ENCODE results near the gene CBLB. TPM values are rescaled to one million over a fixed set of nuclear protein-coding genes. Genes with fewer than 3 reads are reported as not detected.
A peak's percentile ranks its signal among the peaks of the same experiment; 100 is the strongest.

CBLB gene
- polyA plus RNA-seq, 4 donors: 8.8 to 29.8 (median 12.9) TPM

- Histone ChIP-seq H3K4me3 (ENCODE audit: low read depth in 1 of 3, low read length in 3 of 3) (no peak overlapping the region), H3K9me3 (ENCODE audit: control insufficient read depth in 2 of 2, insufficient read depth in 1 of 2, low read depth in 1 of 2, low read length in 1 of 2) (no peaks in the 10 kb centered on the region), H3K27ac (ENCODE audit: low read depth in 1 of 3, low read length in 2 of 3) (peak overlapping the region in 1 of 3 donors; percentile 20), H3K36me3 (ENCODE audit: control insufficient read depth in 3 of 3, insufficient read depth in 2 of 3, low read depth in 1 of 3, low read length in 3 of 3) (peaks cover 0 to 4% (median 3%) of the 10 kb centered on the region in 3 donors), H3K4me1 (ENCODE audit: control insufficient read depth in 3 of 3, insufficient read depth in 2 of 3, low read depth in 1 of 3, low read length in 2 of 3) (peaks cover 0 to 3% (median 2%) of the 10 kb centered on the region in 3 donors), H3K27me3 (ENCODE audit: control insufficient read depth in 3 of 3, insufficient read depth in 3 of 3, low read length in 3 of 3) (no peaks in the 10 kb centered on the region)
- FAIRE-seq: no peak
- DNase-seq: no peak
- 76 to 88% (median 82%) methylated on average over 2 of the region's 2 CpGs for WGBS, 3 donors
Measured at GRCh38 chr3:105847865-105848264, 20.9 kb downstream of the CBLB start.

- Histone ChIP-seq H3K36me3 (ENCODE audit: control insufficient read depth in 3 of 3, insufficient read depth in 2 of 3, low read depth in 1 of 3, low read length in 3 of 3) (peaks cover 0 to 5% (median under 1%) of the 10 kb centered on the region in 3 donors), H3K27me3 (ENCODE audit: control insufficient read depth in 3 of 3, insufficient read depth in 3 of 3, low read length in 3 of 3) (no peaks in the 10 kb centered on the region), H3K27ac (ENCODE audit: low read depth in 1 of 3, low read length in 2 of 3) (no peak overlapping the region), H3K4me1 (ENCODE audit: control insufficient read depth in 3 of 3, insufficient read depth in 2 of 3, low read depth in 1 of 3, low read length in 2 of 3) (peaks cover 0 to 3% (median 2%) of the 10 kb centered on the region in 3 donors), H3K4me3 (ENCODE audit: low read depth in 1 of 3, low read length in 3 of 3) (no peak overlapping the region), H3K9me3 (ENCODE audit: control insufficient read depth in 2 of 2, insufficient read depth in 1 of 2, low read depth in 1 of 2, low read length in 1 of 2) (no peaks in the 10 kb centered on the region)
- WGBS, 3 donors: 71 to 93% (median 93%) methylated on average over 1 of the region's 1 CpG
- no peak for DNase-seq
- no peak for FAIRE-seq
Measured at GRCh38 chr3:105847452-105847851, 21.4 kb downstream of the CBLB start.

- FAIRE-seq: no peak
- no peak overlapping the region for H3K27ac ChIP-seq (ENCODE audit: low read depth in 1 of 3, low read length in 2 of 3)
Measured at GRCh38 chr3:105846809-105847208, 22.0 kb downstream of the CBLB start.

GRCh38 chr3:105845488-105845887 lies 23.3 kb downstream of the CBLB start:
- WGBS, 3 donors: 3 to 23% (median 16%) methylated on average over 1 of the region's 1 CpG
- DNase-seq (no peak), FAIRE-seq (no peak)
- Histone ChIP-seq H3K27me3 (ENCODE audit: control insufficient read depth in 3 of 3, insufficient read depth in 3 of 3, low read length in 3 of 3) (no peaks in the 10 kb centered on the region), H3K4me1 (ENCODE audit: control insufficient read depth in 3 of 3, insufficient read depth in 2 of 3, low read depth in 1 of 3, low read length in 2 of 3) (peaks cover 0 to 3% (median 0%) of the 10 kb centered on the region in 3 donors), H3K9me3 (ENCODE audit: control insufficient read depth in 2 of 2, insufficient read depth in 1 of 2, low read depth in 1 of 2, low read length in 1 of 2) (no peaks in the 10 kb centered on the region), H3K36me3 (ENCODE audit: control insufficient read depth in 3 of 3, insufficient read depth in 2 of 3, low read depth in 1 of 3, low read length in 3 of 3) (peaks cover 0 to 7% (median 0%) of the 10 kb centered on the region in 3 donors), H3K4me3 (ENCODE audit: low read depth in 1 of 3, low read length in 3 of 3) (no peak overlapping the region), H3K27ac (ENCODE audit: low read depth in 1 of 3, low read length in 2 of 3) (no peak overlapping the region)

More at GRCh38 chr3:105846809-105847208, 22.0 kb downstream of the CBLB start:
- Histone ChIP-seq H3K4me3 (ENCODE audit: low read depth in 1 of 3, low read length in 3 of 3) (no peak overlapping the region), H3K4me1 (ENCODE audit: control insufficient read depth in 3 of 3, insufficient read depth in 2 of 3, low read depth in 1 of 3, low read length in 2 of 3) (peaks cover 0 to 3% (median 0%) of the 10 kb centered on the region in 3 donors), H3K36me3 (ENCODE audit: control insufficient read depth in 3 of 3, insufficient read depth in 2 of 3, low read depth in 1 of 3, low read length in 3 of 3) (peaks cover 0 to 10% (median 0%) of the 10 kb centered on the region in 3 donors), H3K27me3 (ENCODE audit: control insufficient read depth in 3 of 3, insufficient read depth in 3 of 3, low read length in 3 of 3) (no peaks in the 10 kb centered on the region), H3K9me3 (ENCODE audit: control insufficient read depth in 2 of 2, insufficient read depth in 1 of 2, low read depth in 1 of 2, low read length in 1 of 2) (no peaks in the 10 kb centered on the region)
- DNase-seq: no peak
- WGBS, 3 donors: 30 to 42% (median 32%) methylated on average over 1 of the region's 1 CpG

- H3K9me3 ChIP-seq (ENCODE audit: control insufficient read depth in 2 of 2, insufficient read depth in 1 of 2, low read depth in 1 of 2, low read length in 1 of 2): no peaks in the 10 kb centered on the region
- H3K36me3 ChIP-seq (ENCODE audit: control insufficient read depth in 3 of 3, insufficient read depth in 2 of 3, low read depth in 1 of 3, low read length in 3 of 3): peaks cover 0 to 7% (median 0%) of the 10 kb centered on the region in 3 donors
- DNase-seq (no peak), FAIRE-seq (no peak)
- H3K4me3 ChIP-seq (ENCODE audit: low read depth in 1 of 3, low read length in 3 of 3): no peak overlapping the region
- no peak overlapping the region for H3K27ac ChIP-seq (ENCODE audit: low read depth in 1 of 3, low read length in 2 of 3)
- no peaks in the 10 kb centered on the region for H3K27me3 ChIP-seq (ENCODE audit: control insufficient read depth in 3 of 3, insufficient read depth in 3 of 3, low read length in 3 of 3)
- peaks cover 0 to 3% (median 0%) of the 10 kb centered on the region in 3 donors for H3K4me1 ChIP-seq (ENCODE audit: control insufficient read depth in 3 of 3, insufficient read depth in 2 of 3, low read depth in 1 of 3, low read length in 2 of 3)
Measured at GRCh38 chr3:105844704-105845103, 24.1 kb downstream of the CBLB start.

- H3K4me1 ChIP-seq (ENCODE audit: control insufficient read depth in 3 of 3, insufficient read depth in 2 of 3, low read depth in 1 of 3, low read length in 2 of 3): peaks cover 0 to 3% (median 0%) of the 10 kb centered on the region in 3 donors
- no peak for FAIRE-seq
- H3K27ac ChIP-seq (ENCODE audit: low read depth in 1 of 3, low read length in 2 of 3): no peak overlapping the region
- no peaks in the 10 kb centered on the region for H3K9me3 ChIP-seq (ENCODE audit: control insufficient read depth in 2 of 2, insufficient read depth in 1 of 2, low read depth in 1 of 2, low read length in 1 of 2)
- WGBS, 3 donors: 79 to 86% (median 82%) methylated on average over 6 of the region's 6 CpGs
- no peak for DNase-seq
- peaks cover 0 to 8% (median 0%) of the 10 kb centered on the region in 3 donors for H3K36me3 ChIP-seq (ENCODE audit: control insufficient read depth in 3 of 3, insufficient read depth in 2 of 3, low read depth in 1 of 3, low read length in 3 of 3)
- H3K27me3 ChIP-seq (ENCODE audit: control insufficient read depth in 3 of 3, insufficient read depth in 3 of 3, low read length in 3 of 3): no peaks in the 10 kb centered on the region
- no peak overlapping the region for H3K4me3 ChIP-seq (ENCODE audit: low read depth in 1 of 3, low read length in 3 of 3)
Measured at GRCh38 chr3:105843994-105844393, 24.8 kb downstream of the CBLB start.

GRCh38 chr3:105842943-105843342 lies 25.9 kb downstream of the CBLB start:
- Histone ChIP-seq H3K9me3 (ENCODE audit: control insufficient read depth in 2 of 2, insufficient read depth in 1 of 2, low read depth in 1 of 2, low read length in 1 of 2) (no peaks in the 10 kb centered on the region), H3K27me3 (ENCODE audit: control insufficient read depth in 3 of 3, insufficient read depth in 3 of 3, low read length in 3 of 3) (no peaks in the 10 kb centered on the region), H3K4me3 (ENCODE audit: low read depth in 1 of 3, low read length in 3 of 3) (no peak overlapping the region), H3K4me1 (ENCODE audit: control insufficient read depth in 3 of 3, insufficient read depth in 2 of 3, low read depth in 1 of 3, low read length in 2 of 3) (peaks cover 0 to 3% (median 0%) of the 10 kb centered on the region in 3 donors), H3K27ac (ENCODE audit: low read depth in 1 of 3, low read length in 2 of 3) (no peak overlapping the region), H3K36me3 (ENCODE audit: control insufficient read depth in 3 of 3, insufficient read depth in 2 of 3, low read depth in 1 of 3, low read length in 3 of 3) (peaks cover 0 to 8% (median 4%) of the 10 kb centered on the region in 3 donors)
- FAIRE-seq: no peak
- DNase-seq: no peak
- WGBS, 3 donors: 69 to 85% (median 80%) methylated on average over 2 of the region's 2 CpGs

DNA sequence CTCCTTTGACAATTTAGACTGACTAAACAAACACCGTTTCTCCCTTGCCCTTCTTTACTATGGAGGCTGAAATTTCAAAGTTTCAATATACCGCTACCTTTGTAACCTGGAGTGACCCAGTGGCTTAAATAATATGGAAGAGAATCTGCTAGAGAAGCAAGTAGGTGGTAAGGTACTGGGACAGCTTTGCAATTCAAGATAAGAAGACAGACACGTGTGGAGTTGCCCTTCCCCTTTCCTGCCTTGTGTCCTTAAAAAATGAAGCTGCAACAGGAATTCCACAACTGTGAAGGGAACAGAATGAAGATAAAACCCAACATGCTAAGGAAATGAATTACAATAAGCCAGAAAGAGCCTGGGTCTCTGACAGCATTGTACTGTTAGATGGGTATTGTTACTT lies 26.4 kb downstream of the CBLB start:
- Histone ChIP-seq H3K9me3 (ENCODE audit: control insufficient read depth in 2 of 2, insufficient read depth in 1 of 2, low read depth in 1 of 2, low read length in 1 of 2) (no peaks in the 10 kb centered on the region), H3K27me3 (ENCODE audit: control insufficient read depth in 3 of 3, insufficient read depth in 3 of 3, low read length in 3 of 3) (no peaks in the 10 kb centered on the region), H3K27ac (ENCODE audit: low read depth in 1 of 3, low read length in 2 of 3) (no peak overlapping the region), H3K4me3 (ENCODE audit: low read depth in 1 of 3, low read length in 3 of 3) (no peak overlapping the region), H3K36me3 (ENCODE audit: control insufficient read depth in 3 of 3, insufficient read depth in 2 of 3, low read depth in 1 of 3, low read length in 3 of 3) (peaks cover 0 to 8% (median 4%) of the 10 kb centered on the region in 3 donors), H3K4me1 (ENCODE audit: control insufficient read depth in 3 of 3, insufficient read depth in 2 of 3, low read depth in 1 of 3, low read length in 2 of 3) (peaks cover 0 to 5% (median 0%) of the 10 kb centered on the region in 3 donors)
- DNase-seq: no peak
- FAIRE-seq: no peak
- WGBS, 3 donors: 80 to 83% (median 82%) methylated on average over 3 of the region's 3 CpGs

DNA sequence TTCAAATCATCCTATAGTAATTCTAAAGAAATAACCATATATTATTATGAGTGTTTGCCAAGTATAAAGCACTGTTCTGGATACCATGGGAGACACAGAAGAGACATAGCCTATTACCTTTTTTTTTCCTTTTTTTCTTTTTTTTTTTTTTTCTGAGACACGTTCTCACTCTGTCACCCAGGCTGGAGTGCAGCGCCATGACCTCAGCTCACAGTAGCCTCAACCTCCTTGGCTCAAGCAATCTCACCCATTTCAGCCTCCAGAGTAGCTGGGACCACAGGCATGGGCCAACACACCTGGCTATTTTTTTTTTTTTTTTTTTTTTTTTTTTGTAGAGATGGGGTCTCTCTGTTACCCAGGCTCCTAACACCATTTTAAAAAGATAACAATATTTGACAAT lies 30.9 kb downstream of the CBLB start:
- H3K4me1 ChIP-seq (ENCODE audit: control insufficient read depth in 3 of 3, insufficient read depth in 2 of 3, low read depth in 1 of 3, low read length in 2 of 3): peaks cover 0 to 2% (median 0%) of the 10 kb centered on the region in 3 donors

More for the DNA sequence above, 30.9 kb downstream of the CBLB start:
- no peaks in the 10 kb centered on the region for H3K9me3 ChIP-seq (ENCODE audit: control insufficient read depth in 2 of 2, insufficient read depth in 1 of 2, low read depth in 1 of 2, low read length in 1 of 2)
- no peak overlapping the region for H3K4me3 ChIP-seq (ENCODE audit: low read depth in 1 of 3, low read length in 3 of 3)
- DNase-seq (no peak), FAIRE-seq (no peak)
- 85 to 95% (median 91%) methylated on average over 2 of the region's 2 CpGs for WGBS, 3 donors
- H3K27me3 ChIP-seq (ENCODE audit: control insufficient read depth in 3 of 3, insufficient read depth in 3 of 3, low read length in 3 of 3): no peaks in the 10 kb centered on the region
- no peak overlapping the region for H3K27ac ChIP-seq (ENCODE audit: low read depth in 1 of 3, low read length in 2 of 3)
- peaks cover 0 to 8% (median 4%) of the 10 kb centered on the region in 3 donors for H3K36me3 ChIP-seq (ENCODE audit: control insufficient read depth in 3 of 3, insufficient read depth in 2 of 3, low read depth in 1 of 3, low read length in 3 of 3)

Data from small intestine (tissue), 7 donors.